ENCODE data around the gene DPCD.

The DPCD gene

DNA sequence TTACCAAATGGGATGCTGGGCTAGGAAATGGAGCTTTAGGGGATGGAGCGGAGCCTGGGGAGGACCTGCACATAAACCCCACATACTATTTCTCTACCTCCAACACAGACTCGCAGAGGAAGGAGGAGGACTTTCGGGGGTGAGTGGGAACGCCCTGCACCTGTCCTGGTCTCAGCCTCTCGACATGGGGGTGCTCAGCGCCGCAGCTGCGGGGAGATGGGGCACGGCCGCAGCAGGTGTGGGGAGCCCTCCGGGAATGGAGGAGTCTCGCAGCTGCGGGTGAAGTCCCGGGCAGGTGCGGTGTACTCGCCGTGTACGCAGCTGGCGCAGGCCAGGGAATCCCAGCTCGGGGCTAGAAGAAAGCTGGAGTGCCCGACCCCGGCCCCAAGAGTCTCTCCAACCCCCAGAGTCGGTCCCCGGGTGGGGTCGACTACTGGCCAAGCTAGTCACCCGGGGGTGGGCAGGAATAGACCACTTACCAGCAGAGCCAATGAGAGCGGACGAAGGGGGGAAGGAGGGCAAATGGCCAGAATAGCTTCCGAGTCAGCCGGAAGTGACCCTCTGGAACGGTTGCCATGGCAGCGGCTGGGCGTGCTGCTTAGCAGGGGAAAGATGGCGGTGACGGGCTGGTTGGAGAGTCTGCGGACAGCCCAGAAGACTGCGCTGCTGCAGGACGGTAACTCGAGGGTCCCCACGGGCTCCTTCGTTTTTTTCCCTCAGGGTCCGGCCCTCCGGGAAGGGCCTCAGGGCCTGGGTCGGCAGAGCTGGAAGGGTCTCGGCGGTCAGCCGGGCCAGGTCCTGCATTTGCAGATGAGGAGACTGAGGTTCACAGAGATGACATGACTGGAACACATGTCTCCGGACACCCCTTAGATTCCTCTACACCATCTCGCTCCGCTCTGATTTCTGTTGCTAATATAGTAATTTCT is at the start of gene DPCD, which contains the start of gene POLL:
Gene DPCD (plus strand): TSS at position 597 of the 929 bp plus-strand sequence. CDS start 16 bp downstream, at position 613.
Gene POLL (minus strand): TSS at position 533 of the 929 bp plus-strand sequence. CDS start 897 bp downstream, outside the sequence.
- ATAC-seq: peak; percentile 98 to 99

DNA sequence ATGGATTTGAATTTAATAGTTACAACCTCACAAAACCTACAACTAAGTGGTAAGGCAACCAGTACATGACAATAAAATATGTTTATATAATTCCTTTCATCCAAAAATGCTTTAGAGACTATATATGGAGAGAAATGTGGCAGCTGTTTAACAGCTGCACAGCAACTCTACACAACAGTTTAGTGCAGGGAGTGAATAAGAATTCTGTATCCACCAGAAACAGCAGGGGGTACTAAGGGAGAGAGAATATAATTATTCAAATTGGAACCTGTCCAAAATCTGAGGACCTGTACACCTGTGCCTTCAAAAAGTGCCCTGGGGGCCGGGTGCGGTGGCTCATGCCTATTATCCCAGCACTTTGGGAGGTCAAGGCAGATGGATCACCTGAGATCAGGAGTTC is 49.7 kb upstream of the DPCD start:
- no peak for ATAC-seq

DNA sequence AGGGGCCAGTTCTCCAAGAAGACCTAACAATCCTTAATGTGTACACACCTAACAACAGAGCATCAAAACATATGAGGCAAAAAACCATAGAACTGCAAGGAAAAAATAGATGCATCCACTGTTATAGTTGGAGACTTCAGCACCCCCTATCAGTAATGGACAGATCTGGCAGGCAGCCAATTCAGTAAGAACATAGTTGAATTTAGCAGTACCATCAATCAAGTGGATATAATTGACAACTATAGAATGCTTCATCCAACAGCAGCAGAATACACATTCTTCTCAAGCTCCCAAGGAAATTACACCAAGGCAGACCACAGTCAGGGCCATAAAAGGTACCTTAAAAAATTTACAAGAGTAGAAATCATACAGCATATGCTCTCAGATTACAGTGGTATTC is 42.2 kb upstream of the DPCD start:
- no peak for ATAC-seq

DNA sequence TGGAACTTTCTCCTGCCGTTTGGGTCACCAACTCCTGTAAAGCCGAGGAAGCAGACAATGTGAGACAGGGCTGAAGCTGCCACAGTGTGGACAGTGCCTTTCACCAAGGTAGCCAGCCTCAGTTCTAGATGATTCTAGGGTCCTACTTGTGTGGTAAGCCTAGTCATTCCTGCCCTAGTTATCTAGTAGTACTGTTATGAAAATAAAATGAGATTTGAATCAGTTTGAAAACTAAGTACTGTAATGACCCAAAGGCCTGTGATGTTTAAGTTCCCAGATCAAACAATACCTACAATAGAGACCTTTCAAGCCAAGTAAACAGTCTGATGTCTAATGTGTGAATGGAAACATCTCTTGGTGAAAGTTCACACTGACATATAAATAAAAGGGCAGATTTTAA is 37.2 kb upstream of the DPCD start:
- peak; percentile 38 to 41 for ATAC-seq

DNA sequence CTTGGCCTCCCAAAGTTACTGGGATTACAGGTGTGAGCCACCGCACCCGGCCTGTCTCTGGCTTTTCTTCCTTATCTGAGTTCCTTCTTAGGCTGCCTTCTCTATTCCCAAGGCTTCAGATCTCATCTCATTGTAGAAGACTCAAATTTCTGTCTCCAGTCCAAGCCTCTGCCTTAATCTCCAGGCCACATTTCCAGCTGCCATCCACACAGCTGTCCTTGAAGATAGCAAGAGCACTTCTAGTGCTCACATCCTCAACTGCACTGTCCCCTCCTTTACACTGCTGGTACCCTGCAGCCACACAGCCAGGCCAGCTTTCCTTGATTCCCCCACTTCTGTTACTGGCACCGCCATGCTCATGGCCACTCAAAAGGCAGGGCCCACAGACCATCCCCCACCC is 35.7 kb upstream of the DPCD start:
- no peak for ATAC-seq

DNA sequence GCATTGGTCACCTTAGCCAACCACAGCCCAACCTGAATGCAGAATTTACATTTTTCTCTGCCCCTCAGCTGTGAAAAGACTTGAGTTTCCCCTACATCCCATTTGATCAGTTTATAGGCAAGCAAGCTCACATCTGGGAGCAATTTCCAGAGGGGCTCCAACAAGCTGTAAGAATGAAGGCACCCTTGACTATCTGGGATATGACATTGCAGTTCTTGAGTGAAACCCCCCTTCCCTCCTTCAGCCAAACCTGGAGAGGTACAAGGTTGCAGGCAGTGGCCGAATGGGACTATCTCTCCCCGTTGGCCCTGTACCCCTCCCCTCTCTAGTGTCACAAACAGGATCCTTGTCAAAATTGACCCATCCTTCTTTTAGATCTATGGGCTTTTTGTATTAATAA is 30.6 kb upstream of the DPCD start:
- ATAC-seq: no peak

DNA sequence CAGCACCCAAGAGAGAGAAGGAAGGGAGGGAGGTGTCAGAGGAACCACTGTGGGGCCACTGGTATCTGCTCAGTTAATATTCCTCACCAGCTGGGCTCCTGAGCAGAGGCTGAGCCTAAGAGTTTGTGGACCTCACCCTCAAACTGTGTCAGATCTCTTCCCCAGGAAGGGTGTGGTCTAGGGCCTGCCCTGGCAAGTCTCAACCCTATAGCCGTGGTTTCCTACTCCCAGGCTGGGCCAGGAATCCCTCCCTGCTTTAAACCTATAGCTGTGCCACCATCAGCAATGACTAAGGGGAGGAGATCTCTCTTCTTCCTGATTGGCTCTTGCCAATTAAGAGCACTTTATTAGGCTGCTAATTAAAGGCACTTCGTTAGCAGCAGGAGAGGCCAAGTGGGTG is 29.9 kb upstream of the DPCD start:
- no peak for ATAC-seq

DNA sequence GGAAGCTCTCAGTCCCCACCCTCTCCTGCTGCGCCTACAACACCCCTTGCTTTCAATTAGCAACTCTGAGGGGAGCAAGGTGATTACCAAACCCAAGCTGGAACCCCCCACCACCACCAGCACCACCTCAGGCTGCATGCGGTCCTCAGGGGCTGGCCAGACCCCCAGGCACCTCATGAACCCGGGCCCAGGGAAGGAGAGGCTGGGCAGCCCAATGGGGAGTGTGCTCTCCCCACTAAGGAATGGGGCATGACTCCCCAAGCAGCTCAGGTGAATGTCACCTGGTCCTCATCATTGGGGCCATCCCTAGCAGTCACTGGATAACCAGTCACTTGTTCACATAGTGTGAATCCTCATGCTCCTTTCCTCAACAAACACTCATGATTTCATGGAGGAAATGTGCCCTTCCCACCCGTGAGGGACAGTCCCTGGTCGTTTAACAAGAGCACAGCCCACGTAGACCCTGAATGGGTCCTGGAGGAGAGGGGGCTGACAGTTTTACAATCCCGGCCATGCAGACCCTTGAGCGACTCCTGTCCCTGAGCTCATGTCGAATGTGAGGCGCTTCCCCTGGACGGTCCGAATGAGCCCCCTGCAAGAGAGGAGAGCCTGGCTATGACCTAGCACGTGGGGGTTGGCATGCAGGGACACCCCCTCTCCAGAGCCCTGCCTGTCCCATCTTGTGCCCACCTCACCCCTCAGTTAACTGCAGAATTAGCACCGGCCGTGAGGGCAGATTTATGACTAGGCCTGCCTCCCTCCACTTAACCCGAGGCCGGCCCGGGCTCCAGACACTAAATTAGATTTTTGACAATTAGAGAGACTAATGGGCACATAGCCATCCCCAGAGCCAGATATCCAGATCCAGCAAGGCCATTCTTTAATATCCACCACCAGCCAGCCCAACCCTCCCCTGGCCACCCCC is 29.2 kb upstream of the DPCD start:
- ATAC-seq: no peak

DNA sequence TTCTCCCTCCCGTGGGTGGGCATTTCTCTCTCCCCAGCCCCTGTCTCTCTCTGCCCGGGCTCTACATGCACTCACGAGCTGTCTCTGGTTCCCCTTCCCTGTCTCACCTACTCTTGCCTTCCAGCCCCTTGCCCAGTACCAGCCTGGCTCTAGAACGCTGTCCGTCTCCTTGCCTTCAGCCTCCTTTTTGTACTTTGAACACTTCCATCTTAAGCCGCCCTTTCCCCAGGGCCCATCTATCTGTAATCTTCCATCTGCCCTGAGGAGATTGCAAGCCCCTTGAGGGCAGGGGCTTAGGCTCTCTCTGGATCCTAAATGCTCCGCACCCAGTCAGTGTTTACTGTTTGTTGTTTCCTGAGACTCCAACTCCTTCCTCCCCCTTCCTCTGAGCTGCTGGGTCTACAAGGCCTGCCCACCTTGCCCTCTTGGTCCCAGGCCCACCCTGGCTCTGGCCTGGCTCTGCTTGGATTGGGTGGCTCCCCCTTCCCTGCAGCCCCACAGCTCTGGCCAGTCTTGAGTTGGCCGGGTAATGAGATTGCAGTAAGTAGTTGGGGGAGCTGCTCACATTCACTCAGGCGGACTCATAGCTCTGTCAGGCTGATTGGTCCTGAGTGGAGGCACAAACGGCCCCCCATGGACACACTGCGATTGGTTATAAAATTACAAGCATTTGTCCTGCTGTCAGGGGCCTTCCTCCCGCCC is 28.4 kb upstream of the DPCD start:
- ATAC-seq: no peak

DNA sequence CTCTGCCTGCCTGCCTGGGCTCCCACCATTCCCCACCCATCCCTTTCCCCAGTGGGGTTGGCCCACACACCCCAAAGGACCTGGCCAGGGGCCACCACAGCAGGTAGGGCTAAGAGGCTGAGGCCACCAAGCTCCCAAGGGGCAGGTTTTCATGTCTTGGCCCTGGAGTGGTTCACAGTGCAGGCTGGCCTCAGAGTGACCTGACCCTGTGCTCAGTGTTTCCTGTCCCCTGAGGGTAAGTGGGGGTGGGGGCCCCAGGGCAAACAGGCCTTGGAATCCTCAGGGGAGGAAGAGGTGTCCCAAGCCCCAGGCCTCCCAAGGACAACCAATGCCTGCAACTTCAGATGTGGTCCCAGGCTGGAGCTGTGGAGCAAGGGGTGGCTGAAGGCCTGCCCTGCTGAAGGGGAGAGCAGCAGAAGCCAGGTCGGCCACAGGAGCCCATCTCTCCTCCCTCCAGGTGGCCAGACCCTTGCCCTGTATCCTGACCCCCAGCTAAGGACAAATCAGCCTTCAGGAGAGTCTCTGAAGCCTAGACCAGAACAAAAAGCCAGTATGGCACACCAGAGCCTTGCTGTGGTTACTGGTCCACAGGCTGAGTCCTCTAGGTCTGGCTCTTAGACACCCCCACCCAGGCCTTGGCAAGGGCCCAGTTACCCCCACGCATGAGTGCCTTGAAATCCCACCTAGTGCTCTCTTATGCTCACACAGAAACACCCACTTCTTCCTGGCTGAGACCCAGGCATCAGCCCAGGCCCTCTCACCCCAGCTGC is 27.6 kb upstream of the DPCD start:
- ATAC-seq: no peak

DNA sequence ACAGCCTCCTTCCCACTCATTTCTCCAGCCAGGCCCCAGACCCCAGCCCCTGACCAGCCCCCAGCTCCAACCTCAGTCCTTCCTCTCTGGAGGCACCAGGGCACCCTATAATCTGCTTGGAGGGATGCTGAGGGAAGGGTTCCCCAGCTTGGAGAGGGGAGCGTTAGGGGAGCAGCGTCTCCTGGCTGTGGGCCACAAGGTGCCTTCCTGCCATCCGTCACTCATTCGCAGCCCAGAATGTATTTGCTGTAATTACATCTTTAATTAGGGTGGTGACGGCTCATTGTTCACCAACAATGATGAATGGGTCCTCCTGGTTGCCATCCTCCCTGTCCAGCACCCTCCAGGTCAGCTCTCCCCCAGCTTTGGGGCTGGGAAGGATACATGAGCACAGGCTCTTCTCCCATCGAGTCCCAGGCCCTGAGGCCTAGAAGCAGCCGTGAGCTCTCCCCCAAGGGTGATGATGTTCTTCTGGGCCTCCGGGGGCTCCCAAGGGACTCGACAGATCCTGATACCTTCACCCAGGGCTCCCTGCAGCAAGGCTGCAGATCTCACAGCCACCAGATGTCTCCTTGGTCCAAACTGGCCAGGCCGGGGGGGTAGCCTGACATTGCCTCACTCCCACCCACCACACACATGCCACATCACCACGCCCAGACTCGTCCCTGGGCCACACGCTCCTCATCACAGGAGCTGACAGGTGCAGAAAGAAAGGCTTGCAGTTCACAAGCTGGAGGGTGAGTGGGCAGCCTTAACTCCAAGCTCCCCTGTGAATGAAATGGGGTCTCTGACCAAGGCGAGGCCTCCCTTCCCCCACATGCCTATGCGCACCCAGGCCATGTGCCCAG is 26.8 kb upstream of the DPCD start:
- ATAC-seq: no peak

DNA sequence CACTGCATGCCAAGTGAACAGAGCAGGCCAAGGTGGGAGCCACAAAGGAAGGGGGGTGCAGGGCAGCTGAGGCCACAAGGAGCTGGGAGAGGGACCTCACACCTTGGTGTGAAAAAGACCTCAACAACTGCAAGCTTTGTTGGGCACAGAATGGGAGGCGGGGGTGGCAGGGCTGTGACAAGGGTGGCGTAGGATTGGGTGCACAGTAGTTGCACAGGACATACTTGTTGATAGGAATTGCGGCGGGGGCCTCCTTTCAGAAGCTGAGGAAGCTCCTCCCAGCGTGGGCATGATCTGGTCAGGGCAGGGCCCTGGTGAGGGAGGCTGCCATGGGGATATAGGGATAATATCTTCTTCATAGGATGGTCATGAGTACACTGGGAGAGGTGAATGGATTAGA is 25.9 kb upstream of the DPCD start:
- ATAC-seq: no peak

DNA sequence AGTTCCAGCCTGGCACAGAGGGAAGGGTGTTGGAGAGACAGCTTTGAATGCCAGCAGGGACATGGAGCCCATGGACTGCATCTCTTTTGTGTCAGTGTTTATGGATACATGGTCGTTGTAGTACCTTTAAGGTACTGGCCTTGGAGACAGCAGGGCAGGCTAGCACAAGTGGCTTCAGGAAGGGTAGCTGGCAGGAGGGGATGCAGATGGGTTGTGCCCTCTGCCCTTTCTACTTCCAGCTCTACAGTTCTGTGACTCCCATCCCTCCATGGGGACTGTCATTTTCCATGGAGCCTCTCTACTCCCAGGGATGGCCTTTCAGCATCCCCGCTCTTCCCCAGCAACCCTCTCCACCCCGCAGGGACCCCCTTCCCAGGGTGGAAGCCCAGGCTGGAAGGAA is 25.1 kb upstream of the DPCD start:
- no peak for ATAC-seq

DNA sequence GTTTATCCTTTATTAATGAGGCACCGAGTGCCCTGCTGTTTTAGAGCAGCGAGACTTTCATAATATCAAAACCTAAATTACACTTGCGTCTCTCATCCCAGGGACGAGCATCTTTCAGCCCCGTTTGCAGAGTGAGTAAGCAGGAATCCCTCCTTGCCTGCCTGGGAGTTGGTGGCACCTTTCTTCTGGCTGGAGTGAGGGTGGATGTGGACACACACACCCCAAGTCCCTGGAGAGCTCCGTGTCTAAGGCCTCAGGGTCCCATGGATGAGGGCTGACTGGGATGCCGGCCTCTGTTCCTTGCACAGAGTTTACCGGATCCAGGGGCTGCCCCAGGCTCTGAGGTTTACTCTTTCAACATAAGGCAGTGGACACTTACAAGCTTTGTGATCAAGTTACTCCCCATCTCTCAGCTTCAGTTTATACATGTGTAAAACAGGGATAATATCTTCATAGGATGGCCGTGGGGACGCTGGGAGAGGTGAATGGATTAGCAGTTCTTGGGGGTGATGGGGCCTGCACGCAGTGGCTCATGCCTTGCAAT is 24.6 kb upstream of the DPCD start:
- ATAC-seq: no peak

DNA sequence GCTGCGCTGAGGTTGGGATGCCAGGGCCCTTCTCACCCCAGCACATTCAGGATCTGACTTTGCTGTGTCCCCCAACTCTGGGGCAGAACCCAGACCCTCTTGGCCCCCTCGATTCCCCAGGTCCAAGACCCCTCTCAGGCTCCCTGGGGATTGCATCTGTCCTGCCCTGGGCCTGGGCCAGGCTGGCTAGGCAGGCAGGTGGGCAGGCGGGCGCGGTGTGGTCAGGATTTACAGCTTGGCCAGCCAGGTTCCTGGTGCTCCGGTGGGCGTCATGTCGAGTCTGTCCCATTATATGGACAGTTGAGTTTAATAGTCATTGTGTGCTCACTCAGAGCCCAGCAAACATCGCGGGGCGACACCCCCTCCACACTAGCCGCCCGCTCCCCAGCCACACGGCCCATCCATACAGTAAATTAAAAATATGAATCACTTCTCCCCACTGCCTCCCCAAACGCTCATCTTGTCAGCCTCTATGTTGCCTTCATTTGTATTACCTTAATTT is 23.6 kb upstream of the DPCD start:
- no peak for ATAC-seq

DNA sequence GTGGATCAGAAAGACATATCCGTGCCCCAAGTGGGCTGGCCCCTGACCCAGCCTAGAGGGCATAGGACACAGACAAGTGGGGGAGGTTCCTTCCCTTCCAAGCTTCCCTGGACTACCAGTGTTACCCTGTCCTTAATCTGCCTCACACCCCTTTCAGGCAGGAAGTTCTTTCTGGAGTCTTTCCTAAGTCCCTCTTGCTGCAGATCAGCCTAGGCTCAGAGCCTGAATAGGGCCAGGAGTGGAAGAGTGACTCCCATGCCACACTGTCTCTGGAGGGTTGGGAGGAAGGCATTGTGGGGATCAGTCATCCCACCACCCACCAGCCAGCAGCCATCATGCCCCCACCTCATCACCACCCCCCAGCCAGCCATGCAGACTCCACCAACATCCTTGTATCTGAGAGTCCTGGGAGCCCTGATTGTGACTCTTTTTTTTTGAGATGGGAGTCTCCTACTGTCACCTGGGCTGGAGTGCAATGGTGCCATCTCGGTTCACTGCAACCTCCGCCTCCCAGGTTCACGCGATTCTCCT is 22.7 kb upstream of the DPCD start:
- no peak for ATAC-seq

DNA sequence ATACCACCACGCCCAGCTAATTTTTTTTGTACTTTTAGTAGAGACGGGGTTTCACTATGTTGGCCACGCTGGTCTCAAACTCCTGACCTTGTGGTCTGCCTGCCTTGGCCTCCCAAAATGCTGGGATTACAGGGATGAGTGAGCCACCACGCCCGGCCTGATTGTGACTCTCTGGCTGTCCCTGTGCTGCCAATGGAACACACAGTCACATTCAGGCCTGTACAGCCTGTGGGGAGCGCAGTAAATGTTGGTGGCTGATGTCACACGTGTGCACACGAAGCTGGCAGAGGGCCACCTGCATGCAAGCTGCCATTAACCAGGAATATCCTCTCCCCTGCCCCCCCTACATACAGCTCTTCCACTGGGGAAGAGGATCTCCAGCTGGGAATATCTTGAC is 22.2 kb upstream of the DPCD start:
- no peak for ATAC-seq

DNA sequence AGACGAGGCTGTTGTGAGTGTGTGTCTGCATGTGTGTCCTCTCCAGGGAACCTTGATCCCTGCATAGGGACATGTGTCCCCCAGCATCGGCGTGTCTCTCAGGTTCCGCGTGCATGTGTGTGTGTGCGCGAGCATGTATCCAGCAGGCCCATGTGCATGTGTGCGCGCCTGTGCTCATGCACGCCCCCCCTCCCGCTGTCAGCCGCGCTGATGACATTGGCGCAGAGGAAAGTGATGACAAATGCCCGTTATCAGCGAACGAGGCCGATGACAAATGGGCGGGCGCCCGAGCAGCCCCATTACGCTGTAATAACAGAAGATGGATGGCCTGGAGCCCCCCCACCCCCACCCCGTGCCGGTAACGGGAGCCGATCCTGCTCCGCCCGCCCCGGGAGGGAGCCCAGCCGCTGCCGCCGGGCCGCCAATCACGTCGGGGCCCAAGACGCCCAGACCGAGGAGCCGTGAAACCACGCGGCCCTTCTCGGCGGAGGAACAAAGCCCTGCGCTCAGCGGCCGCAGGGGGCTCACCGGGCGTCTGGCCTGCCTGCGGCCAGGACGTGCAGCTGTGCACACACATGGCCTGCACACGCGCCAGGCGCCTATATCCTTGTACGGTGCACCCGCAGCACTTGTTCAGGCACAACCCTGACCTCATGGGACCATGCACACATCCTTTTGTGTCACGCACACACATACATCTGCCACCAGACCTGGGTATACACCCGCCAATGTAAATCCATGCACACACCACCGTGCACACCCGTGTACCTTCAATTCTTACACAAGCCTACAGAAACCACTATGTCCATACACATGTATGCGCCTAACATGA is 21.6 kb upstream of the DPCD start:
- no peak for ATAC-seq
